ENCODE data around the gene PNCK.

PNCK gene

DNA sequence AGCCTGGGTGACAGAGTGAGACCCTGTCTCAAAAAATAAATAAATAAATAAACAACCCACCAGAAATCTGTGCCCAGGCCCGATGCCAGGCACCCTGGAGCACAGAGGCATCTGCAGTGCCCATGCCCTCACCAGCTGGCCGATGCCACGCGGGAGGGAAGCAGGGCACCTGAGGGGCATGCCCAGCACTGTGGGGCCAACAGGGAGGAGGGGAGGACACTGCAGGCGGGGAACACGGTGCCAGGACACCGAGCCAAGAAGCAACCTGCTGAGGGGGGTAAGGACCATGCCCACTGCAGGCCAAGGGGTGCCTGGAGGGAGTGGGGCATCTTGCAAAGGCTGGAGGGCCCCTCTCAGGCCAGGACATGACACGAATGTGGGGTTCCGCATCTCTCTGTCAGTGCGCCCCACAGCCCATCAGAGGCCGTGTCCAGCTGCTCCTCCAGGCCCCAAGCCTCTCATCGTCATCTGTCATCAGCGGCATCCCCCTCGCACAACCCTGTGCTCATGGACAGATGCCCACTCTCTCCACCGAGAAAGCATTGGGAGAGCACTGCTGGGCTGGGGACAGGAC lies 39.9 kb downstream of the PNCK start:
- ChIA-PET CTCF (no interaction called here), POLR2A (no interaction called here)
- no peak for DNase-seq (ENCODE audit: extremely low spot score)
- TF ChIP-seq, protein P1, sequence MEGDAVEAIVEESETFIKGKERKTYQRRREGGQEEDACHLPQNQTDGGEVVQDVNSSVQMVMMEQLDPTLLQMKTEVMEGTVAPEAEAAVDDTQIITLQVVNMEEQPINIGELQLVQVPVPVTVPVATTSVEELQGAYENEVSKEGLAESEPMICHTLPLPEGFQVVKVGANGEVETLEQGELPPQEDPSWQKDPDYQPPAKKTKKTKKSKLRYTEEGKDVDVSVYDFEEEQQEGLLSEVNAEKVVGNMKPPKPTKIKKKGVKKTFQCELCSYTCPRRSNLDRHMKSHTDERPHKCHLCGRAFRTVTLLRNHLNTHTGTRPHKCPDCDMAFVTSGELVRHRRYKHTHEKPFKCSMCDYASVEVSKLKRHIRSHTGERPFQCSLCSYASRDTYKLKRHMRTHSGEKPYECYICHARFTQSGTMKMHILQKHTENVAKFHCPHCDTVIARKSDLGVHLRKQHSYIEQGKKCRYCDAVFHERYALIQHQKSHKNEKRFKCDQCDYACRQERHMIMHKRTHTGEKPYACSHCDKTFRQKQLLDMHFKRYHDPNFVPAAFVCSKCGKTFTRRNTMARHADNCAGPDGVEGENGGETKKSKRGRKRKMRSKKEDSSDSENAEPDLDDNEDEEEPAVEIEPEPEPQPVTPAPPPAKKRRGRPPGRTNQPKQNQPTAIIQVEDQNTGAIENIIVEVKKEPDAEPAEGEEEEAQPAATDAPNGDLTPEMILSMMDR (IDR thresholded peaks at IDR 0.05; ENCODE audit: control extremely low read depth, extremely low read depth, low read depth, missing control alignments): no peak

DNA sequence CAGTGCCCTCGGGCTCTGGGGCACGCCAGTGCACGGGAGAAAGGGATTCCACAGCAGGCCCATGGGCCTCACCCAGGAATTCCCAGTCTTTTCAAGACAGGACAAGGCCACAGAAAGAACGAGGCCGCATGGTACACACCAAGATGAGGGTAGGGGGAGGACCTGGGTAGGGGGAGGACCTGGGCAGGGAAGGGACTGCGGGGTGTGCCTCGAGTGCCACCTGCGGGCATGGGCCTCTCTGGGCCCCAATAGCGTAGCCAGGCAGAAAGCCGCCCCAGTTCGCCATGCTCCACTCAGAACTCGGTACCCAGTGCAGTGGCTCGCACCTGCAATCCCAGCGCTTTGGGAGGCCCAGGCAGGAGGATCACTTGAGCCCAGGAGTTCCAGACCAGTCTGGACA lies 40.6 kb downstream of the PNCK start:
- POLR2A ChIA-PET: no interaction called here
- DNase-seq (ENCODE audit: extremely low spot score): no peak
- TF ChIP-seq, protein P1 (IDR thresholded peaks at IDR 0.05; ENCODE audit: control extremely low read depth, extremely low read depth, low read depth, missing control alignments): no peak
- CTCF ChIA-PET: no interaction called here

- TF ChIP-seq, protein P1 (IDR thresholded peaks at IDR 0.05; ENCODE audit: control extremely low read depth, extremely low read depth, low read depth, missing control alignments): no peak
- DNase-seq (ENCODE audit: extremely low spot score): no peak
- CTCF ChIA-PET: interaction anchor here (1.4 kb wide), 1 partner anchor 17 kb away, joined by 6 read pairs; no protein-coding TSS in a partner anchor
- POLR2A ChIA-PET: no interaction called here
Observed at GRCh38 chrX:153632595-153632946, 41.0 kb downstream of the PNCK start.

DNA sequence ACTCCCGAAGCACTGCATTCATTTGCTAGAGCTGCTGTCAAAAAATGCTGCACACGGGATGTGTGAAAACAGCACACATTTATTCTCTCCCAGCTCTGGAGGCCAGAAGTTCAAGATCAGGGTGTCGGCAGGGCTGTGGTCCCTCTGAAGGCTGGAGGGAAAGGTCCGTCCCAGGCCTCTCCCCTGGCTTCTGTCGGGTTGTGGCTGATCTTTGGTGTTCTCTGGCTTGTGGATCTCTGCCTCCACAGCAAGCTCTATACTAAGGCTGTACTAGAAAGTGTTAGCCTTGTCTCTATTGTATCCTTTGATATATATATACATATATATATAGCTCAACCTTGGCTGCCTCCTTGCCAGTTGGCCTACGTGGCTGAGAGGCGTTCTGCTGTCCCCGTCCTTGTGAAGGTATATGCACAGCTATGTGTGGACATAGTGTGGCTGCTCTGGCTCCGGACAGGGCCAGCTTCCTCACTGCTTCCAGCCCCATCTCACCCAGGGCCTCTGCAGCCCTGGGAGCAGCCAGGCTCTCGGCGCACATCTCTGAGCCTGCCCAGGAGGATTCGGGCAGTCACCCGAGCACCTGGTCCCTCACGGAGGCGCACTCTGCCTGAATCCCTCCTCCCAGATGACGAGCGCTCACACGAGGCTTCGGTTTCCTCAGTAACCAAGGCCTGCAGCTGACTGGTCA lies 41.6 kb downstream of the PNCK start:
- CTCF ChIA-PET: interaction anchor here (0.7 to 1.4 kb wide), 4 partner anchors 16 to 93 kb away, joined by 3 to 6 read pairs (median 4); partner anchors contain the start of gene DUSP9
- POLR2A ChIA-PET: no interaction called here
- TF ChIP-seq, protein P1 (IDR thresholded peaks at IDR 0.05; ENCODE audit: control extremely low read depth, extremely low read depth, low read depth, missing control alignments): no peak
- DNase-seq (ENCODE audit: extremely low spot score): no peak

- ChIA-PET CTCF (interaction anchor here (0.7 to 1.4 kb wide), 5 partner anchors 16 to 92 kb away, joined by 3 to 6 read pairs (median 4); partner anchors contain the start of gene DUSP9), POLR2A (no interaction called here)
- TF ChIP-seq, protein P1 (IDR thresholded peaks at IDR 0.05; ENCODE audit: control extremely low read depth, extremely low read depth, low read depth, missing control alignments): no peak
- DNase-seq (ENCODE audit: extremely low spot score): no peak
Observed at GRCh38 chrX:153631346-153631745, 42.3 kb downstream of the PNCK start.

DNA sequence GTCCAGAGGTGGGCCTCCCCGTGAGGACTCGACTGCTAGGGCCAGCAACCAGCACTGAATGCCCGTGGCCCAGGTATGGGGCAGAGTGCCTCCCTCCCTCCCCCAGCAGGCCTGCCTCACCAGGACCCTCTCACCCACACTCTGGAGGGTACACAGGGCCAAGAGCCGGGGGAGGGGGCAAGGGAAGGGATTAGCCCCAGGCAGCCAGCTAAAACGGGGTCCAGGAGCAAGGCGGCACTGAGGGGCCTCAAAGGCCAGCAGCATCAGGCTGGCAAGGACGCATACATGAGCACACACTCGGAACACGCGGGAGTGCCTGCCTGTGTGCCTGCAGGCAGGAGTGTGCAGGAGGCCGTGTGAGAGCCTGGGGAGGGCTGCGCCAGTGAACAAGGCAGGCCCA lies 44.9 kb downstream of the PNCK start:
- TF ChIP-seq, protein P1 (IDR thresholded peaks at IDR 0.05; ENCODE audit: control extremely low read depth, extremely low read depth, low read depth, missing control alignments): no peak
- ChIA-PET POLR2A (no interaction called here), CTCF (interaction anchor here (1.3 to 2.4 kb wide), 2 partner anchors 11 to 39 kb away, joined by 3 to 6 read pairs; no protein-coding TSS in a partner anchor)
- DNase-seq (ENCODE audit: extremely low spot score): no peak

All from GM10248 (cell line).